ENCODE measurements around the gene AAK1. TPM values are rescaled to one million over a fixed set of nuclear protein-coding genes. Genes with fewer than 3 reads are reported as not detected.
A peak's percentile ranks its signal among the peaks of the same experiment; 100 is the strongest.

The AAK1 gene
- total and polyA plus RNA-seq, 2 of the 13 experiments (the other 11 are each of a cell fraction or from before 2014, with no cell fraction given), result 9.8 to 10.3 TPM

DNA sequence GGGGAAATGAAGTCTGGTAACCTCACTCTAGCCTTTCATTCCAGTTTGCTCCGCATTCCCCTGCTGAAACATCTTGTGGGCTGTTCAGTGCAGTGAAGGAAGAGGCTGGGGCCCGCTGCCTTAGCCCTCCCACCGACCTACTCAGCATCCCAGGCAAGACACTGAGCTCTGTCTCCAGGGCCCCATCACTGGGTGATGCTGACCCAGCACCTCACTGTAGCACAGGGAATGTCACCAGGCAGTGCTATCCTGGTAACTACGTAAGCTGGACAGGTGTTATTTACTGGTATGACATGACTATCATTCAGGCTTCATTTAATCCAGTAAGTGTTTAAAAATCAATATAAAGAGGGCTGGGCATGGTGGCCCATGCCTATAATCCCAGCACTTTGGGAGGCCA, 105.3 kb downstream of the AAK1 start:
- intact Hi-C loops (cut with micrococcal nuclease; ENCODE audit: unreplicated experiment), result no loop called here
- Histone ChIP-seq H3K9ac (ENCODE audit: insufficient read depth, low read depth, low read length) (no peak overlapping the region), H3K4me2 (ENCODE audit: low read depth, low read length) (no peak overlapping the region), H3K4me3 (replicated peaks in 1 of 3; ENCODE audit: insufficient read depth in 1 of 3, low read depth in 2 of 3, low read length in 3 of 3) (no peak overlapping the region), H3K9me3 (ENCODE audit: low read length) (no peaks in the 10 kb centered on the region), H3K27me3 (ENCODE audit: control insufficient read depth in 1 of 2, insufficient read depth in 2 of 2, low read length in 2 of 2) (no peaks in the 10 kb centered on the region), H3K79me2 (ENCODE audit: insufficient read depth, low read length) (no peaks in the 10 kb centered on the region), H2AFZ (ENCODE audit: low read length) (no peak overlapping the region), H4K20me1 (ENCODE audit: insufficient read depth, low read length) (no peaks in the 10 kb centered on the region), H3K4me1 (ENCODE audit: insufficient read depth, low read length) (peaks cover 21% of the 10 kb centered on the region), H3K27ac (ENCODE audit: extremely low read length, insufficient read depth, low read length) (no peak overlapping the region), H3K36me3 (replicated peaks in 1 of 2; ENCODE audit: control insufficient read depth in 1 of 2, insufficient read depth in 2 of 2, low read length in 2 of 2) (peaks cover 2 to 9% of the 10 kb centered on the region in 2 experiments; a peak in 4 of 5 replicates)
- WGBS (ENCODE audit: low lambda C conversion rate), result 98% methylated on average over 4 of the region's 4 CpGs
- FAIRE-seq, result no peak
- POLR2A ChIA-PET, result interaction anchor here (1.3 kb wide), 1 partner anchor 101 kb away, joined by 6 read pairs; the partner anchor contains the start of gene NFU1
- CTCF ChIA-PET (ENCODE audit: low intra/inter-chr PET ratio, low total read pairs), result no interaction called here
- in situ Hi-C loops (cut with HindIII; ENCODE audit: extremely low pct_ligation_motif_present, low pct_unique_long_range_greater_than_20kb), result no loop called here
- no TSS peak for BruUV-seq (replicated peaks)
- no peak for ATAC-seq
- DNase-seq (ENCODE audit: low spot score), result no peak
- TF ChIP-seq ARHGAP35 (CRISPR knock-in tag; IDR thresholded peaks at IDR 0.05; ENCODE audit: borderline replicate concordance) (no peak), ARNTL (CRISPR knock-in tag; IDR thresholded peaks at IDR 0.05) (no peak), RARG (CRISPR knock-in tag; IDR thresholded peaks at IDR 0.05; ENCODE audit: low read depth) (no peak), ZNF256 (CRISPR knock-in tag; conservative IDR thresholded peaks at IDR 0.05) (no peak), ATF6 (CRISPR knock-in tag; conservative IDR thresholded peaks at IDR 0.05) (no peak), HOXA3 (CRISPR knock-in tag; IDR thresholded peaks at IDR 0.05) (no peak), ZNF251 (CRISPR knock-in tag; IDR thresholded peaks at IDR 0.05) (no peak), SP2 (CRISPR knock-in tag; IDR thresholded peaks at IDR 0.05) (no peak), XBP1 (CRISPR knock-in tag; IDR thresholded peaks at IDR 0.05) (no peak), TAF15 (IDR thresholded peaks at IDR 0.05; ENCODE audit: low read depth, low read length, poor library complexity, severe bottlenecking) (no peak), SMAD3 (CRISPR knock-in tag; IDR thresholded peaks at IDR 0.05) (no peak), REXO4 (CRISPR knock-in tag; IDR thresholded peaks at IDR 0.05; ENCODE audit: borderline replicate concordance) (no peak), TBX2 (CRISPR knock-in tag; IDR thresholded peaks at IDR 0.05; ENCODE audit: borderline replicate concordance) (no peak), SUZ12 (IDR thresholded peaks at IDR 0.05; ENCODE audit: low read depth, low read length) (no peak), HIVEP1 (CRISPR knock-in tag; IDR thresholded peaks at IDR 0.05) (0 out of 2 replicates have a peak, but pooled peaks have one; percentile 19), ZNF841 (CRISPR knock-in tag; IDR thresholded peaks at IDR 0.05; ENCODE audit: borderline replicate concordance) (no peak), ZNF784 (CRISPR knock-in tag; IDR thresholded peaks at IDR 0.05; ENCODE audit: borderline replicate concordance) (0 out of 2 replicates have a peak, but pooled peaks have one; percentile 10), ZNF572 (CRISPR knock-in tag; IDR thresholded peaks at IDR 0.05) (peak; percentile 85; the same call in 1 of the 2 replicates), SKIL (CRISPR knock-in tag; IDR thresholded peaks at IDR 0.05; ENCODE audit: borderline replicate concordance) (no peak)
- TF ChIP-seq, protein P1, sequence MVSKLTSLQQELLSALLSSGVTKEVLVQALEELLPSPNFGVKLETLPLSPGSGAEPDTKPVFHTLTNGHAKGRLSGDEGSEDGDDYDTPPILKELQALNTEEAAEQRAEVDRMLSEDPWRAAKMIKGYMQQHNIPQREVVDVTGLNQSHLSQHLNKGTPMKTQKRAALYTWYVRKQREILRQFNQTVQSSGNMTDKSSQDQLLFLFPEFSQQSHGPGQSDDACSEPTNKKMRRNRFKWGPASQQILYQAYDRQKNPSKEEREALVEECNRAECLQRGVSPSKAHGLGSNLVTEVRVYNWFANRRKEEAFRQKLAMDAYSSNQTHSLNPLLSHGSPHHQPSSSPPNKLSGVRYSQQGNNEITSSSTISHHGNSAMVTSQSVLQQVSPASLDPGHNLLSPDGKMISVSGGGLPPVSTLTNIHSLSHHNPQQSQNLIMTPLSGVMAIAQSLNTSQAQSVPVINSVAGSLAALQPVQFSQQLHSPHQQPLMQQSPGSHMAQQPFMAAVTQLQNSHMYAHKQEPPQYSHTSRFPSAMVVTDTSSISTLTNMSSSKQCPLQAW (CRISPR knock-in tag; IDR thresholded peaks at IDR 0.05), result 0 out of 2 replicates have a peak, but pooled peaks have one; percentile 25
